DOHH2 (cell line): ENCODE data around the gene WDR5B.

ENCODE experiments used
- H3F3A ChIP-seq: fragments of 200-600 bp; sonication (generic), shearing (Covaris generic); 2 replicates; pipeline ENCODE4 v1.6.0; 2016; ENCODE audit warnings: antibody characterized with exemption, mild to moderate bottlenecking; ENCODE audit not compliant: control insufficient read depth, insufficient read depth
- H3K27ac ChIP-seq: fragments of 200-600 bp; sonication (generic); 2 replicates; pipeline ENCODE4 v1.5.1; 2014; ENCODE audit warnings: low read depth, mild to moderate bottlenecking, low read length, moderate library complexity
- H3K27me3 ChIP-seq: fragments of 200-600 bp; sonication (generic); 2 replicates; pipeline ENCODE4 v1.6.1; 2014; ENCODE audit warnings: mild to moderate bottlenecking, low read length, mixed read lengths; ENCODE audit not compliant: control insufficient read depth
- H3K36me3 ChIP-seq: fragments of 200-600 bp; sonication (generic); 2 replicates; pipeline ENCODE4 v1.6.1; 2014; ENCODE audit warnings: mild to moderate bottlenecking, low read length, moderate library complexity, mixed read lengths; ENCODE audit not compliant: control insufficient read depth
- H3K4me1 ChIP-seq: fragments of 200-600 bp; sonication (generic); 2 replicates; pipeline ENCODE4 v1.6.1; 2014; ENCODE audit warnings: mild to moderate bottlenecking, low read length, mixed read lengths; ENCODE audit not compliant: control insufficient read depth
- H3K4me2 ChIP-seq: fragments of 200-600 bp; sonication (generic); 2 replicates; pipeline ENCODE4 v1.6.0; 2014; ENCODE audit warnings: mild to moderate bottlenecking, low read length, moderate library complexity
- H3K4me3 ChIP-seq: fragments of 200-600 bp; sonication (generic); 2 replicates; pipeline ENCODE4 v1.5.1; 2014; ENCODE audit warnings: mild to moderate bottlenecking, low read length, mixed read lengths
- H3K79me2 ChIP-seq: fragments of 200-600 bp; sonication (generic); 2 replicates; pipeline ENCODE4 v1.6.1; 2014; ENCODE audit warnings: mild to moderate bottlenecking, low read length, mixed read lengths; ENCODE audit not compliant: control insufficient read depth
- H3K9me2 ChIP-seq: fragments of 200-600 bp; sonication (generic); replicated peaks from 2 replicates; pipeline ENCODE4 v1.6.1; 2014; ENCODE audit warnings: mild to moderate bottlenecking, low read length, mixed read lengths; ENCODE audit not compliant: control insufficient read depth
- H3K9me3 ChIP-seq: fragments of 200-600 bp; sonication (generic); 2 replicates; pipeline ENCODE4 v1.6.1; 2014; ENCODE audit warnings: antibody characterized with exemption, low read length, mixed read lengths; ENCODE audit not compliant: control insufficient read depth, insufficient read depth
- H4K20me1 ChIP-seq: fragments of 200-600 bp; sonication (generic); 2 replicates; pipeline ENCODE4 v1.6.0; 2014; ENCODE audit warnings: low read depth, mild to moderate bottlenecking, antibody characterized with exemption, low read length, moderate library complexity; ENCODE audit not compliant: control insufficient read depth, insufficient read depth
- EZH2phosphoT487 ChIP-seq: fragments of 200-600 bp; sonication (generic); IDR thresholded peaks from 2 replicates; pipeline ENCODE4 v1.6.1; 2017; ENCODE audit warnings: borderline replicate concordance, mild to moderate bottlenecking, antibody characterized with exemption, low read length, moderate library complexity, mixed read lengths
- TF ChIP-seq, protein P1 (sequence below): fragments of 200-600 bp; sonication (generic); IDR thresholded peaks from one replicate; pipeline ENCODE4 v1.5.1; 2014; ENCODE audit warnings: antibody characterized with exemption, mild to moderate bottlenecking, low read depth, low read length; ENCODE audit not compliant: poor library complexity, severe bottlenecking

WDR5B gene

DNA sequence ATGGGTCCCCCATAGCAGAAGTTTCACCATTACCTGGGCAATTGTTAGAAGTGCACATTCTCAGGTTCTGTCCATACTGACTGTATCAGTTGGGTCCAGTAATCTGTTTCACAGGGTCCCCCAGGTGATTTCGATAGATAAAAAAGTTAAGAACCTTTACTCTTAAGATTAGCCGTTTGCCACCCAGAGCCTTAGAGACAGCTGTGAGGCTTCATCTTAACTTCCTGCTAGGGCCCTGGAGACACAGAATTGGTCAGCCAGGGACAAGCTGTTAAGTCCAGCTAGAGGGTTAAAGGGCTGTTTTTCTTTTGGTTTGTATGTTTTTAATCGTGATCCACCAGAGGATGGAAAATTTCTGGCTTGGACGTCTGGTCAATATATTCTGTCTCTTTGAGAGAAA lies 25.2 kb downstream of the WDR5B start:
- Histone ChIP-seq H3K4me3 (no peak overlapping the region), H3K4me1 (peaks cover 36% of the 10 kb centered on the region), H3K9me2 (no peaks in the 10 kb centered on the region), H3K79me2 (peaks cover 81% of the 10 kb centered on the region), H3K36me3 (peaks cover 62% of the 10 kb centered on the region), H3K4me2 (no peak overlapping the region), H3K27me3 (no peaks in the 10 kb centered on the region), H4K20me1 (peaks cover 7% of the 10 kb centered on the region; the same call in 1 of the 2 replicates), H3K27ac (no peak overlapping the region), H3K9me3 (no peaks in the 10 kb centered on the region), H3F3A (0 out of 2 replicates have a peak, but pooled peaks cover 2% of the 10 kb centered on the region)
- TF ChIP-seq, protein P1, sequence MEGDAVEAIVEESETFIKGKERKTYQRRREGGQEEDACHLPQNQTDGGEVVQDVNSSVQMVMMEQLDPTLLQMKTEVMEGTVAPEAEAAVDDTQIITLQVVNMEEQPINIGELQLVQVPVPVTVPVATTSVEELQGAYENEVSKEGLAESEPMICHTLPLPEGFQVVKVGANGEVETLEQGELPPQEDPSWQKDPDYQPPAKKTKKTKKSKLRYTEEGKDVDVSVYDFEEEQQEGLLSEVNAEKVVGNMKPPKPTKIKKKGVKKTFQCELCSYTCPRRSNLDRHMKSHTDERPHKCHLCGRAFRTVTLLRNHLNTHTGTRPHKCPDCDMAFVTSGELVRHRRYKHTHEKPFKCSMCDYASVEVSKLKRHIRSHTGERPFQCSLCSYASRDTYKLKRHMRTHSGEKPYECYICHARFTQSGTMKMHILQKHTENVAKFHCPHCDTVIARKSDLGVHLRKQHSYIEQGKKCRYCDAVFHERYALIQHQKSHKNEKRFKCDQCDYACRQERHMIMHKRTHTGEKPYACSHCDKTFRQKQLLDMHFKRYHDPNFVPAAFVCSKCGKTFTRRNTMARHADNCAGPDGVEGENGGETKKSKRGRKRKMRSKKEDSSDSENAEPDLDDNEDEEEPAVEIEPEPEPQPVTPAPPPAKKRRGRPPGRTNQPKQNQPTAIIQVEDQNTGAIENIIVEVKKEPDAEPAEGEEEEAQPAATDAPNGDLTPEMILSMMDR = no peak
- TF ChIP-seq EZH2phosphoT487 = no peak

DNA sequence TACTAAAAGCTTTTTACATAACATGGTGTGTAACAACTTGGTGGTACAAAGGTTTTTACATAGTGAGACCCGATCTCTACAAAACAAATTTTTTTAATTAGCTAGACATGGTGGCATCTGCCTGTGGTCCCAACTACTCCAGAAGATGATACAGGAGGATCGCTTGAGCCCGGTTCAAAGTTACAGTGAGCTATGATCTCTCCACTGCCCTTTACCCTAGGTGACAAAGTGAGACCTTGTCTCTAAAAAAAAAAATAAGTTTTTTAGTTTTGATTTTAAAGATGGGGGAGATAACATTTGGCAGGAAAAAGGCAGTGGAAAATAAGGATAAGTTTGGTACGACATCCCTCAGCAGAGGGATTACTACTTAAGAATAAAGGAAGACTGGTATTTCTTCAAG lies 26.0 kb downstream of the WDR5B start:
- H3K36me3 ChIP-seq = peaks cover 64% of the 10 kb centered on the region
- H4K20me1 ChIP-seq = peaks cover 7% of the 10 kb centered on the region; the same call in 1 of the 2 replicates
- TF ChIP-seq, protein P1 = no peak
- no peak for TF ChIP-seq EZH2phosphoT487
- no peaks in the 10 kb centered on the region for H3K9me2 ChIP-seq
- H3K27me3 ChIP-seq = no peaks in the 10 kb centered on the region
- H3K27ac ChIP-seq = no peak overlapping the region
- H3F3A ChIP-seq = 0 out of 2 replicates have a peak, but pooled peaks cover 2% of the 10 kb centered on the region
- no peak overlapping the region for H3K4me3 ChIP-seq
- peaks cover 42% of the 10 kb centered on the region for H3K4me1 ChIP-seq
- H3K9me3 ChIP-seq = no peaks in the 10 kb centered on the region
- no peak overlapping the region for H3K4me2 ChIP-seq
- H3K79me2 ChIP-seq = peaks cover 87% of the 10 kb centered on the region

DNA sequence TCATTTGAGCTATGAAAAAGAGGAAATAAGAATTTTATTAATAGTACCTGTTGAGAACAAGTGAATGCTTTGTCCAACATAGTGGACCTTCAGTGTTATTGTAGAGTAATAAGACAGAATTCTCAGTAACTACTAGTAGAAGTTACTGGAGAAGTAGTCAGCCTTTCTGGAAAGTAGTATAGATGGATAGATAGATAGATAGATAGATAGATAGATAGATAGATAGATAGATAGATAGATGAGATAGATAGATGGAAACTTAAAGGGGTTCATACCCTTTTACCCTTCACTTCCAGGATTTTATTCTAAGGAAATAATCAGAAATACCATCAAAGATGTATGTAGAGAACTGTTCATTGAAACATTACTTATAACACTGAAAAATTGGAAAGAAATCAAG lies 26.7 kb downstream of the WDR5B start:
- no peak overlapping the region for H3K4me2 ChIP-seq
- peaks cover 59% of the 10 kb centered on the region for H3K36me3 ChIP-seq
- peaks cover 89% of the 10 kb centered on the region for H3K79me2 ChIP-seq
- no peaks in the 10 kb centered on the region for H3K9me3 ChIP-seq
- no peaks in the 10 kb centered on the region for H3K9me2 ChIP-seq
- 0 out of 2 replicates have a peak, but pooled peaks cover 2% of the 10 kb centered on the region for H3F3A ChIP-seq
- H3K4me1 ChIP-seq = peaks cover 42% of the 10 kb centered on the region
- no peak overlapping the region for H3K4me3 ChIP-seq
- no peak overlapping the region for H3K27ac ChIP-seq
- no peak for TF ChIP-seq EZH2phosphoT487
- TF ChIP-seq, protein P1 = no peak
- H4K20me1 ChIP-seq = peaks cover 7% of the 10 kb centered on the region; the same call in 1 of the 2 replicates
- no peaks in the 10 kb centered on the region for H3K27me3 ChIP-seq
